Measurements from ENCODE around the gene CPXM2.

CPXM2 gene

DNA sequence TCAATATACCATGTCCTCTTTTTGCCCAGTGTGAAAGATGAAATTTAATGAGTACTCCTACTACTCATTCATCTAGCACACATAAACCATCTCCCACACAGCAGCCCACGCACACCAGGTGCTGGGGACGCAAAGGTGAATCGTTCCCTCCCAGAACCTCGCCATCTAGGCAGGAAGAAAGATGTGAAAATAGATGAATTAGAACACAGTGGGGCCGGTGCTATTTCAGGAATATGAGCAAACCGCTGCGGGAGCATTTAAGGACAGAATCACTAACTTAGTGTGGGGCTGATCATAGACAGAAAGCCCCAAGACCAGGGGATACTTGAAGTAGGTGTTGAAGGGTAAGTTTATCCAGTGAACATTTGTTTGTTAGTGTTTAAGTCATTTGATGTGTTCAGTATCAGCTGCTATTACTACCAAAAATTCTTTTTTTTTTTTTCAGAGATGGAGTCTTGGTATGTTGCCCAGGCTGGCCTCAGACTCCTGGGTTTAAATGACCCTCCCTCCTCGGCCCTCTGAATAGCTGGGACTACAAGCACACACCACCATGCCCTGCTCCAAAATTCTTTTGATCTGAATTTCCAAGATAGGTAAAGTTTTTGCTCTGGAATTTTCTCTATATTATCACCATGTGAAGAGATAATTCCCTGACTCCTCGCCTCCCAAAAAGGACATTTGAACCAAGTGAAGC, 48.8 kb downstream of the CPXM2 start:
- TF ChIP-seq, protein P1, sequence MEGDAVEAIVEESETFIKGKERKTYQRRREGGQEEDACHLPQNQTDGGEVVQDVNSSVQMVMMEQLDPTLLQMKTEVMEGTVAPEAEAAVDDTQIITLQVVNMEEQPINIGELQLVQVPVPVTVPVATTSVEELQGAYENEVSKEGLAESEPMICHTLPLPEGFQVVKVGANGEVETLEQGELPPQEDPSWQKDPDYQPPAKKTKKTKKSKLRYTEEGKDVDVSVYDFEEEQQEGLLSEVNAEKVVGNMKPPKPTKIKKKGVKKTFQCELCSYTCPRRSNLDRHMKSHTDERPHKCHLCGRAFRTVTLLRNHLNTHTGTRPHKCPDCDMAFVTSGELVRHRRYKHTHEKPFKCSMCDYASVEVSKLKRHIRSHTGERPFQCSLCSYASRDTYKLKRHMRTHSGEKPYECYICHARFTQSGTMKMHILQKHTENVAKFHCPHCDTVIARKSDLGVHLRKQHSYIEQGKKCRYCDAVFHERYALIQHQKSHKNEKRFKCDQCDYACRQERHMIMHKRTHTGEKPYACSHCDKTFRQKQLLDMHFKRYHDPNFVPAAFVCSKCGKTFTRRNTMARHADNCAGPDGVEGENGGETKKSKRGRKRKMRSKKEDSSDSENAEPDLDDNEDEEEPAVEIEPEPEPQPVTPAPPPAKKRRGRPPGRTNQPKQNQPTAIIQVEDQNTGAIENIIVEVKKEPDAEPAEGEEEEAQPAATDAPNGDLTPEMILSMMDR (conservative IDR thresholded peaks at IDR 0.05; ENCODE audit: low read depth, low read length): no peak
- H3K4me3 ChIP-seq (ENCODE audit: low read length): no peak overlapping the region
- DNase-seq (ENCODE audit: low read depth): no peak

DNA sequence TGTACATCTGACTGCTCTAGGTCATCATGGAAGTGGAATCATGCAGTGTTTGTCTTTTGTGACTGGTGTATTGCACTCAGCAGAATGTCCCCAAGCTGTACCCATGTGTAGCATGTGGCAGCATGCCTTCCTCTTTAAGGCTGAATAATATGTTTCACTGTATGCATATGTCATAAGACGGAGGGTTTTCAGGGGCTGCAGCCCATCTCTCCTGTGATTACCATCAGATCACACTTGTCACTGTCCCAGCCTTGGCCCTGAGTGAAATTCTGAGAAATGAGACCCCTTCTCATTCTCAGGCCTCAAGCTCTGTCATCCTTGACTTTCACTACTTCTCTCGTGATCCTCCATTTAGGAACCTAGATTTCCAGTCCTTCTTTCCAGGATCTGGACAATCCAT, 50.0 kb downstream of the CPXM2 start:
- TF ChIP-seq, protein P1 (conservative IDR thresholded peaks at IDR 0.05; ENCODE audit: low read depth, low read length): no peak
- no peak for DNase-seq (ENCODE audit: low read depth)

DNA sequence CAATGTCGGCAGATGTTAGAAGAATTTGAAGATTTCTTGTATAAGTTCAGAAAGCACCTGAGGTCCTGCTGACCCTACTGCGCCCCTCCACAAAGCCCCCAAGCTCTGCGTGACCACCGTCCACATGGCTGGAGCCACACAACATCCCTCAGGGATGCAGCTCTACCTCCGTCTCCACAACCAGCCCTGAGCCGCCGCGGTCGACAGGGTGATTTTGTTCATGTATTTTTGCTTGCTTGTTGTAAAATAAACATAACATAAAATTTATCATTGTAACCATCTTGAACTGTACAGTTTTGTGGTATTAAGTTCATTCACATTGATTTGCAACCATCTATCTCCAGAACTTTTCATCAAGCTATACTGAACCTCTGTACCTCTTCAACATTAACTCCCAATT, 50.5 kb downstream of the CPXM2 start:
- TF ChIP-seq, protein P1 (conservative IDR thresholded peaks at IDR 0.05; ENCODE audit: low read depth, low read length): no peak
- no peak overlapping the region for H3K4me3 ChIP-seq (ENCODE audit: low read length)
- no peak for DNase-seq (ENCODE audit: low read depth)

More for the DNA sequence above, 50.0 kb downstream of the CPXM2 start:
- H3K4me3 ChIP-seq (ENCODE audit: low read length): no peak overlapping the region

DNA sequence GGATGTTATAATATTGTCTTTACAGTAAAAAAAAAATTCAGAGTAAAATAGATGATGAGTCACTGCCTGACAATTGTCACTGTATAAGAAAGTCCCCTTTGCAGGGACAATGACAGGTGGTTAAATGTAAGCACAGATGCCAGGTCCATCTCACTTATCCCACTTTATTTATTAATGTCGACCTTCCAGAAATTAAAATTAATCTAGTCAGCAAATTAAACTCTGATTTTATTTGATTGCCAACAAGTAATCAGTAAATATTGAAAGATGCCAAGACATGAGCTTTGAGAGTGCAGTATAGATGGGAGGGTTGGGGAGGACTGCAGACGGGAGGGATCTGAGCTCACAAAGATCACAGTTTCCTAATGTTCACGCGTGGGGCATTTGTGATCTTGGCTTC, 50.9 kb downstream of the CPXM2 start:
- TF ChIP-seq, protein P1 (conservative IDR thresholded peaks at IDR 0.05; ENCODE audit: low read depth, low read length): no peak

DNA sequence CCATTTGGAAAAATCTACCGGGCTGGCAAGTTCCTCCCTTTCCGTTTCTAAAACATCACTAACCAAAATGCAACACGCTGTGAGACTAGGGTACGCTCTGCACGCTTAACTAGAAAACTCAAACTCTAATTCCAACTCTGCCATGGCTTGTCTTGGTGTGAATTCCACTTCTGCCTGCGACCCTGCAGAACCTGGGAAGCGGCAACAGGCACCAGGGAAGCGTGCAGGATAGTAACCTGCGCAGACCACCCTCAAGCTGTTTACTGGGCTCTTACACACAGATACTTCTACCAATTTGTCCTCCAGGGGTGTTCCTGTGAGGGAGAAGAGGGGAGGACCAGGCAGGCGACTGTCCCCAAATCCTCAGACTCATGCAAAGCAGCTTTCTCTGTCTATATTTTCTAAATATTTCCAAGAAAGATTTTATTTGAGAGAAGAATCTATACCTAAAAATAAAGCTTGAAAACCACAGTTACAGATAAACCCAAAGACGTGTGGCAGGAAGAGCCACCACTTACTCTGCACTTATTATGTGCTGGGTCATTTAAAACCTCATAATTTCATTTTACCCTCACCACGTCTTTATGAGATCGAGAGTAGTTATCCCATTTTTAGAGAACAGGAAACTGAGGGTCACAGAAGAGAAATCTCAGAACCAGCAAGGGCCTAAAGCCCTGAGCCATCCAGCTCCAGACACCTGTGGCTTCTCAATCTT, 52.9 kb downstream of the CPXM2 start:
- TF ChIP-seq, protein P1 (conservative IDR thresholded peaks at IDR 0.05; ENCODE audit: low read depth, low read length): no peak
- no peak overlapping the region for H3K4me3 ChIP-seq (ENCODE audit: low read length)
- DNase-seq (ENCODE audit: low read depth): no peak

More for the DNA sequence above, 50.9 kb downstream of the CPXM2 start:
- no peak for DNase-seq (ENCODE audit: low read depth)
- no peak overlapping the region for H3K4me3 ChIP-seq (ENCODE audit: low read length)

DNA sequence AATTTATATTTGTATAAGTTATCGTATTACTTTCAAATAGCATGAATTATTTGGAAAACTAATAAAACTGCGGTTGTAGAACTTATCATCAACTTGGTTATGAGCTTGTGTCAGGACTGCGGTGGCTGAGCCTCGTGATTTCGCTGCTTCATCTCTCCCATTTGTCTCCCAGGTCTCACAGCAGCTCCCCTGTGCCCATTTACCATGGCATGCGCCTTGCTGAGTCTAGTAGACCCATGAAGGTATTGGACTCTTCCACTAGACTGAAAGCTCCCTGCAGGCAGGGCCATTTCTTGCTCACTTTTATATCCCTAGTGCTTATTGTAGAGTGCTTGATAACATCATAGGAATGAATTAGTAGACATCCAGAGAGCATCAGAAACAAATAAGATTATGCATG, 53.9 kb downstream of the CPXM2 start:
- no peak for DNase-seq (ENCODE audit: low read depth)
- TF ChIP-seq, protein P1 (conservative IDR thresholded peaks at IDR 0.05; ENCODE audit: low read depth, low read length): no peak
- H3K4me3 ChIP-seq (ENCODE audit: low read length): no peak overlapping the region

All from retinal pigment epithelial cell (primary cell).